ENCODE results near the gene CPED1.
"Not testable (repeated sequence)": the region's sequence is repeated elsewhere in the genome, so short reads cannot be mapped to it uniquely, and the experiment has no call there.

Gene CPED1

GRCh38 chr7:121244120-121244870 is 255.8 kb downstream of the CPED1 start:
- no peak for TF ChIP-seq CTCF (IDR thresholded peaks at IDR 0.05; ENCODE audit: insufficient read depth, low read depth, low read length, missing control alignments)
- DNase-seq (ENCODE audit: low read depth): no peak
- no peak overlapping the region for H3K4me3 ChIP-seq (ENCODE audit: low read depth, low read length)

DNA sequence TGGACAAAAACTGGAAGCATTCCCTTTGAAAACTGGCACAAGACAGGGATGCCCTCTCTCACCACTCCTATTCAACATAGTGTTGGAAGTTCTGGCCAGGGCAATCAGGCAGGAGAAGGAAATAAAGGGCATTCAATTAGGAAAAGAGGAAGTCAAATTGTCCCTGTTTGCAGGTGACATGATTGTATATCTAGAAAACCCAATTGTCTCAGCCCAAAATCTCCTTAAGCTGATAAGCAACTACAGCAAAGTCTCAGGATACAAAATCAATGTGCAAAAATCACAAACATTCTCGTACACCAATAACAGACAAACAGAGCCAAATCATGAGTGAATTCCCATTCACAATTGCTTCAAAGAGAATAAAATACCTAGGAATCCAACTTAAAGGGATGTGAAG is 262.9 kb downstream of the CPED1 start:
- DNase-seq (ENCODE audit: low read depth); H3K4me3 ChIP-seq (ENCODE audit: low read depth, low read length): not testable (repeated sequence)

- H3K4me3 ChIP-seq (ENCODE audit: low read depth, low read length); DNase-seq (ENCODE audit: low read depth): not testable (repeated sequence)
These were observed 264.2 kb downstream of the CPED1 start for GRCh38 chr7:121252523-121253235.

DNA sequence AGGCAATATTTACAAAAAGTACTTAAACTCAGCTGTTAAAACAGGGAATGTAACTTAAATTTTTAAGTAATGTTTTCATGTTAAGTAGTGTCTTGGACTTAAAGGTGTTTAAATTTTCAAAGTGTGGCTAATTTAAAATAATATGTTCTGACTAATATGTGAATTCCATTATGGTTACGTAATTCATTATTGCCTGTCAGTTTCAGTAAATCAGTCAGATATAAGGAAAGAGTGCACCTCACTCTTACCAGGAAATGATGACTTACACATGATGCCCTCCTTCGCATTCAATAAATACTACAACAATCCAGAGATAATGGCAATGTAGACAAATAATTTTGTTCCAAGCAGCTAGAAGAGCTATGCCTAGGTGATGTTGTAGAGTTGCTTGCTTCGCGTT is 271.3 kb downstream of the CPED1 start:
- no peak overlapping the region for H3K4me3 ChIP-seq (ENCODE audit: low read depth, low read length)
- TF ChIP-seq CTCF (IDR thresholded peaks at IDR 0.05; ENCODE audit: insufficient read depth, low read depth, low read length, missing control alignments): no peak
- no peak for DNase-seq (ENCODE audit: low read depth)

DNA sequence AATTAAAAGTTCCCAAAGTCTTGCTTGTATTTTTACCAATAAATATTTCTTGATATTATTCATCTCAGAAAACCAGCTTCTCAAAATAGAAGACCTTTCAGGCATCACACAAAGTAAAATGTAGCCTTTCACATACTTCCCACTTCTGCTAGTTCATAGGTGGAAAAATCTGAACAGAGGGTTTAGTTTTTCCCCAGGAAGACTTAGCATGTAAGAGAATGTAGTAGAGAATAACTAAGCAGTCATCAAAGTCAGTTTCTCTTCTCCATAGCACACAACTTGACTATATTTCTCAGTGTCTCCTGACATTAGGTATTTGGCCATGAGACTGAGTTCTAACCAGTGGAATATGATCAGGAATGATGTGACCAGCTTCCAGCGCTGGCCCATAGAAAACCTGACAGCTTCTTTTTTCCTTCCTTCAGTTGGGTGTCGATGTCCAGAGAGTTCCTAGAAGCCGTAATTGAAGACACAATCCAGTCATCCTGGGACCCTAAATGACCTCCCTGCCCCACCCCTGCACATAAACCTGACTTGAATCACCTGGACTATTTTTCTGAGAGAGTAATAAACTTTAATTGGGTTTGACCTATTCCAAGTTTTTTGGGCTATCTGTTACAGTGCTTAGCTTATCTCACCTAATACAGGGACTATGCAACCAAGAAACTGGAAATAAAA is 272.8 kb downstream of the CPED1 start:
- no peak overlapping the region for H3K4me3 ChIP-seq (ENCODE audit: low read depth, low read length)
- no peak for TF ChIP-seq CTCF (IDR thresholded peaks at IDR 0.05; ENCODE audit: insufficient read depth, low read depth, low read length, missing control alignments)
- no peak for DNase-seq (ENCODE audit: low read depth)

DNA sequence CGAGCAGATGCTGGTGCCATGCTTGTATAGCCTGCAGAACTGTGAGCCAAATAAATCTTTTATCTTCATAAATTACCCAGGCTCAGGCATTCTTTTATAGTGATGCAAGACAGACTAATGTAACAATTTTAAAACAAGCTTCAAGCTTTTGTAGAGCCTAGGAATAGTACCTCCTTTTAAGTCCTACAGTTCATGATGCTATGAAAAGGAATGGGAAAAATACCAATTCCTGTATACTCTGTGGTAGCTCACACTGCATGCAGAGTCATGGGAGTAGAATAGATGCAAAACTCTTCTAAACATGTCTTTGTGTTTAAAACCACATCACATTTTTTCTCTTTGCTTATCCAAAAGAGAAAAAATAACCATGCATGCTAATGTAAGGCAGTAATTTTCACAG is 273.7 kb downstream of the CPED1 start:
- no peak for TF ChIP-seq CTCF (IDR thresholded peaks at IDR 0.05; ENCODE audit: insufficient read depth, low read depth, low read length, missing control alignments)
- H3K4me3 ChIP-seq (ENCODE audit: low read depth, low read length): no peak overlapping the region
- DNase-seq (ENCODE audit: low read depth): no peak

- no peak overlapping the region for H3K4me3 ChIP-seq (ENCODE audit: low read depth, low read length)
- no peak for TF ChIP-seq CTCF (IDR thresholded peaks at IDR 0.05; ENCODE audit: insufficient read depth, low read depth, low read length, missing control alignments)
- DNase-seq (ENCODE audit: low read depth): no peak
These were observed 274.5 kb downstream of the CPED1 start for GRCh38 chr7:121262969-121263368.
